ACC112 (cell line): Measurements from ENCODE around the gene TARS2.

Experiments used
- H2AFZ ChIP-seq: fragments of 200-600 bp; sonication (generic); one replicate; pipeline ENCODE4 v1.6.0; 2017; ENCODE audit warnings: antibody characterized with exemption, low read length; ENCODE audit not compliant: unreplicated experiment
- H3K27ac ChIP-seq: fragments of 200-600 bp; sonication (generic); 2 replicates; pipeline ENCODE4 v1.5.1; 2014; ENCODE audit warnings: low read depth, mild to moderate bottlenecking, antibody characterized with exemption, low read length, moderate library complexity
- H3K27me3 ChIP-seq: fragments of 200-600 bp; sonication (generic); 2 replicates; pipeline ENCODE4 v1.6.1; 2014; ENCODE audit warnings: mild to moderate bottlenecking, antibody characterized with exemption, low read length, moderate library complexity, mixed read lengths; ENCODE audit not compliant: insufficient read depth
- H3K36me3 ChIP-seq: fragments of 200-600 bp; sonication (generic); 2 replicates; pipeline ENCODE4 v1.6.1; 2016; ENCODE audit warnings: mild to moderate bottlenecking, antibody characterized with exemption, low read length, moderate library complexity, mixed read lengths; ENCODE audit not compliant: insufficient read depth
- H3K4me1 ChIP-seq: fragments of 200-600 bp; sonication (generic); one replicate; pipeline ENCODE4 v1.6.1; 2016; ENCODE audit warnings: low read length, mixed read lengths; ENCODE audit not compliant: insufficient read depth, unreplicated experiment, control insufficient read depth
- H3K4me3 ChIP-seq: fragments of 200-600 bp; sonication (generic); 2 replicates; pipeline ENCODE4 v1.5.1; 2014; ENCODE audit warnings: mild to moderate bottlenecking, low read depth, low read length
- H3K79me2 ChIP-seq: fragments of 200-600 bp; sonication (generic); one replicate; pipeline ENCODE4 v1.6.0; 2016; ENCODE audit warnings: low read length; ENCODE audit not compliant: control insufficient read depth, unreplicated experiment, insufficient read depth

Gene TARS2

DNA sequence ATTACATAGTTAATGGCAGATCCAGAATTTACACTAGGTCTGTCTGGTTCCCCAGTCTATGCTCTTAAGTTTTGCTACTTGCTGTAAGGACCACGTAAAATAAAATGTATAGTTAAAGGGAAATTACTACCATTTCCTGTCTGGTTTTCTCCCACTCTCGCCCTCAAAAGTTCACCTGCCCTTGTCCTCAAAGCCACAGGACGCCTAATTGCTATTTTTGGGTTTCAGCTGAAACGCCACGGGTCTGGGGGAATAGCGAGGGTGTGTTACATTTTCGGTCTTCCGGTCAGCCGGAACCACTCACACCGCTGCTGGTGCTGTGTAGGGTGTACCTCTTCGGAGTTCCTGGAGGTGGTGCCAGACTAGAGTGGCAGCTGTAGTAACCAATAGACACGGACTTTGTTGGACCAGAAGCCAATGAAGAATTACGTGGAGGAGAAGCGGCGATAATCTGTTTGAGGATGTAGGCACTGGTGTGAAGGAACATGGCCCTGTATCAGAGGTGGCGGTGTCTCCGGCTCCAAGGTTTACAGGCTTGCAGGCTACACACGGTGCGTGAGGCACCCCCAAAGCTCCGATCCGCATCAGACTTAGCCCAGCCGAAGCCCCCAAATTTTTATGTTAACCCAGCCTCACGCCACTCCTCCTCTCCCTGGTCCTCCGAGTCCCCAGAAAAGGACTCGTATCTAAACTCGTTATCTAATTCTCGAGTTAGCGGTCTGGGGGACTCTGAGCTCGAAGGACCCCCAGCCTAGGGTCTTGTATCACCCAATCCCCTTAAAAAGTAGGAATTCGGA, at the start of gene TARS2:
TSS of gene TARS2 (plus strand) at position 454 of the 797 bp plus-strand sequence. CDS start at position 486, 32 bp downstream.
- Histone ChIP-seq H3K4me3 (peak within 1 kb of the TSS; percentile 93), H3K36me3 (no peaks in the 10 kb centered on the region), H3K79me2 (peaks cover 10% of the 10 kb centered on the region), H3K4me1 (peaks cover 12% of the 10 kb centered on the region), H3K27ac (no peak within 1 kb of the TSS), H3K27me3 (no peaks in the 10 kb centered on the region), H2AFZ (peak within 1 kb of the TSS; percentile 79)

GRCh38 chr1:150441121-150441520, 46.1 kb upstream of the TARS2 start:
- Histone ChIP-seq H3K27ac (no peak overlapping the region), H3K4me1 (no peaks in the 10 kb centered on the region), H3K79me2 (no peaks in the 10 kb centered on the region), H3K27me3 (no peaks in the 10 kb centered on the region), H2AFZ (no peak overlapping the region), H3K36me3 (peaks cover 3% of the 10 kb centered on the region; the same call in 1 of the 2 replicates), H3K4me3 (no peak overlapping the region)

- H3K36me3 ChIP-seq: peaks cover 6% of the 10 kb centered on the region
- H2AFZ ChIP-seq: no peak overlapping the region
- H3K27ac ChIP-seq: no peak overlapping the region
- H3K4me1 ChIP-seq: no peaks in the 10 kb centered on the region
- H3K79me2 ChIP-seq: no peaks in the 10 kb centered on the region
- no peaks in the 10 kb centered on the region for H3K27me3 ChIP-seq
- no peak overlapping the region for H3K4me3 ChIP-seq
These were observed 43.0 kb upstream of the TARS2 start for GRCh38 chr1:150444232-150444631.

DNA sequence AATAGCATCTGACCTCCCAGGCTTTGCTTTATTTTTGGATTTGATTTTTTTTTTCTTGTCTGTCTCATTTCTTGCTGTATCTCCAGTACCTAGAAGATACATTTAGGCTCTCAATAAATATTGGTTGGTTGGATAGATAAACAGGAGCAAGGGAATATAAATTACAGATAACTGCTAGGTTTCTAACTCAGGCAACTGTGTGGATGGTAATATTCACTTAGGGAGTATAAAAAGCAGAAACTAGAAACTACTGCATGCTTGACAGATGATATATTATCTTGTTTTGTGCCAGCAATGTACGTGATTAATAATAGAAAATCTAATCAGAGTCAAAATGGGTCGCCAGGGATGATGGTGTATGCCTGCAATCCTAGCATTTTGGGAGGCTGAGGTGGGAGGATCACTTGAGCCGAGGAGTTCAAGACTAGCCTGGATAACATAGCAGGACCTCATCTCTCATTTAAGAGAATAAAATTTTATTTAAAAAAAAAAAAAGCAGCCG, 31.0 kb upstream of the TARS2 start:
- no peaks in the 10 kb centered on the region for H3K79me2 ChIP-seq
- no peak overlapping the region for H3K4me3 ChIP-seq
- H3K36me3 ChIP-seq: no peaks in the 10 kb centered on the region; the same call in 1 of the 2 replicates
- no peak overlapping the region for H3K27ac ChIP-seq
- no peaks in the 10 kb centered on the region for H3K27me3 ChIP-seq
- H3K4me1 ChIP-seq: no peaks in the 10 kb centered on the region
- H2AFZ ChIP-seq: no peak overlapping the region

GRCh38 chr1:150464422-150464826, 22.8 kb upstream of the TARS2 start:
- H3K4me3 ChIP-seq: no peak overlapping the region
- no peak overlapping the region for H2AFZ ChIP-seq
- no peaks in the 10 kb centered on the region for H3K4me1 ChIP-seq
- H3K36me3 ChIP-seq: peaks cover 5% of the 10 kb centered on the region
- H3K27me3 ChIP-seq: no peaks in the 10 kb centered on the region
- H3K79me2 ChIP-seq: no peaks in the 10 kb centered on the region
- no peak overlapping the region for H3K27ac ChIP-seq

DNA sequence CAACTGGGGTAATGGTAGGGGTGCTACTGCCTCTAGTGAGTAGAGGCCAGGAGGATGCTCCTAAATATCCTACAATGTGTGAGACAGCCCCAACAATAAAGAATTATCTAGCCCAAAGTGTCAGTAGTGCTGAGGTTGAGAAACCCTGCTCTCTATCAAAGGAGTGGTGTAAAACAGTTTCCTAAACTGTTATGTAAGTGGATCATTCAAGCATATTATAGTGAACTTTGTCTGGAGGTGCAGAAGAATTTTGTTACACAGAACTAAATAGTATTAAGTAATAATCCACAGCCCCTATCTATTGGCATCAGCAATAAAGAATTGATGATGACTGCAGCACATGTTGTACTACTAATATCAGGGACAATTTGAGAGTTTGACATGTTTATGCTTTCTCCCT, 20.3 kb upstream of the TARS2 start:
- Histone ChIP-seq H3K27ac (no peak overlapping the region), H3K4me3 (no peak overlapping the region), H3K79me2 (no peaks in the 10 kb centered on the region), H3K36me3 (peaks cover 17% of the 10 kb centered on the region; the same call in 1 of the 2 replicates), H3K4me1 (no peaks in the 10 kb centered on the region), H3K27me3 (no peaks in the 10 kb centered on the region), H2AFZ (no peak overlapping the region)

DNA sequence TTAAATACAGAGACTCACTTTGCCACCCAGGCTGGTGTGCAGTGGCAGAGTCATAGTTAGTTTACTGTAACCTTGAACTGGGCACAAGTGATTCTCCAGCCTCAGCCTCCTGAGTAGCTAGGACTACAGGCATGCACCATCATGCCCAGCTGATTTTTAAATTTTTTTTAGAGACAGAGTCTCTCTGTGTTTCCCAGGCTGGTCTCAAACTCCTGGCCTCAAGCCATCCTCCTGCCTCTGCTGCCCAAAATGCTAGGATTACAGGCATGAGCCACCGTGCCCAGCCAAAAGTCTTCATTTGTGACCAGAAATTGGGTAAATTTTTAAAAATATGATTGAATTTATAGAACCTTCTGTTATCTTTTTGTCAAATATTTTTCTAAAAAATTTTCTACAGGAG, 17.9 kb upstream of the TARS2 start:
- Histone ChIP-seq H3K4me1 (no peaks in the 10 kb centered on the region), H3K27me3 (no peaks in the 10 kb centered on the region), H3K4me3 (no peak overlapping the region), H3K79me2 (no peaks in the 10 kb centered on the region), H3K27ac (no peak overlapping the region), H2AFZ (no peak overlapping the region), H3K36me3 (peaks cover 17% of the 10 kb centered on the region; the same call in 1 of the 2 replicates)

- Histone ChIP-seq H3K27ac (no peak overlapping the region), H3K27me3 (no peaks in the 10 kb centered on the region), H3K36me3 (peaks cover 12% of the 10 kb centered on the region; the same call in 1 of the 2 replicates), H2AFZ (no peak overlapping the region), H3K79me2 (no peaks in the 10 kb centered on the region), H3K4me1 (peaks cover 13% of the 10 kb centered on the region), H3K4me3 (no peak overlapping the region)
These were observed 14.5 kb upstream of the TARS2 start for GRCh38 chr1:150472601-150473200.

- Histone ChIP-seq H3K27ac (no peak overlapping the region), H3K36me3 (peaks cover 12% of the 10 kb centered on the region; the same call in 1 of the 2 replicates), H3K79me2 (no peaks in the 10 kb centered on the region), H3K4me3 (no peak overlapping the region), H2AFZ (no peak overlapping the region), H3K27me3 (no peaks in the 10 kb centered on the region), H3K4me1 (peaks cover 20% of the 10 kb centered on the region)
These were observed 13.6 kb upstream of the TARS2 start for GRCh38 chr1:150473659-150474058.

GRCh38 chr1:150474869-150475268, 12.3 kb upstream of the TARS2 start:
- Histone ChIP-seq H3K27me3 (no peaks in the 10 kb centered on the region), H3K27ac (no peak overlapping the region), H3K4me3 (no peak overlapping the region), H3K4me1 (peaks cover 20% of the 10 kb centered on the region), H2AFZ (no peak overlapping the region), H3K36me3 (peaks cover 12% of the 10 kb centered on the region; the same call in 1 of the 2 replicates), H3K79me2 (no peaks in the 10 kb centered on the region)
